ENCODE data around the gene TMEM130.
A peak's percentile ranks its signal among the peaks of the same experiment; 100 is the strongest.

Gene TMEM130, protein sequence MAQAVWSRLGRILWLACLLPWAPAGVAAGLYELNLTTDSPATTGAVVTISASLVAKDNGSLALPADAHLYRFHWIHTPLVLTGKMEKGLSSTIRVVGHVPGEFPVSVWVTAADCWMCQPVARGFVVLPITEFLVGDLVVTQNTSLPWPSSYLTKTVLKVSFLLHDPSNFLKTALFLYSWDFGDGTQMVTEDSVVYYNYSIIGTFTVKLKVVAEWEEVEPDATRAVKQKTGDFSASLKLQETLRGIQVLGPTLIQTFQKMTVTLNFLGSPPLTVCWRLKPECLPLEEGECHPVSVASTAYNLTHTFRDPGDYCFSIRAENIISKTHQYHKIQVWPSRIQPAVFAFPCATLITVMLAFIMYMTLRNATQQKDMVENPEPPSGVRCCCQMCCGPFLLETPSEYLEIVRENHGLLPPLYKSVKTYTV

DNA sequence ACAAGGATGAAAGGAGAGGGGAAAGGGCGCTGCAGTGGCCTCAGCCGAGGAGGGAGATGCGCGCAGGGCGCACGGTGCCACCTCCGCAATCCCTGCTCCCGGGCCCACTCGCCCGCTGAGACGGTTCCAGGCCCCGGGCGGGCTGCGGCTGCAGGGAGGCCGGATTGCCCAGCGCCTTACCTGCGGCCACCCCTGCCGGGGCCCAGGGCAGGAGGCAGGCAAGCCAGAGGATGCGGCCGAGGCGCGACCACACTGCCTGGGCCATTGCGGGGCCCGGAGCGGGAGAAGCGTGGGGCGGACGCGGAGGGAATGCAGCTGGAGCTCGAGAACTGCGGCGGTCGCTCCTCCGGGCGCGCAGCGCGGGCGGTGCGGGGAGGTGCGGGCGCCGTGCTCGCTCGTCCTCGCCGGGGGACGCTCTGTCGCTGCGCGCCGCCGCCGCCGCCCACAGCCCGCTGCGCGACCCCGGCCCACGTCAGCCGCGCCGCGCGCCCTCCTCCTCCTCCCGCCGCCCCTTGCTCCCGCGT is at the start of gene TMEM130:
TSS of gene TMEM130 (minus strand) at position 418 of the 524 bp plus-strand sequence. CDS start at position 265, 153 bp downstream.
- no peak for DNase-seq (ENCODE audit: low read depth in 2 of 2)

DNA sequence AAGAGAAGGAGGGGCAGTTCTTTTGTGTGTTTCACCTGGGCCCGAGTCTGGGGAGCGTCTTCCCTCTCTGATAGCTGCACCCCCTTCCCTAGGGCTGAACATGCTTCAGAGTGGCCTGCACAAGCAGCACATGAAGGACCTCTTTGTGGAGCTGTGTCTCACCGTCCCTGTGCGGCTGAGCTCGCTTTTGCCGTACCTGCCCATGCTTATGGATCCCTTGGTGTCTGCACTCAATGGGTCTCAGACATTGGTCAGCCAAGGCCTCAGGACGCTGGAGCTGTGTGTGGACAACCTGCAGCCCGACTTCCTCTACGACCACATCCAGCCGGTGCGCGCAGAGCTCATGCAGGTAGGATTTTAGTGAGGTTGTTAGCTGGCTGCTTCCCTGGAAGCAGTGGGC is 47.5 kb upstream of the TMEM130 start:
- DNase-seq (ENCODE audit: low read depth in 2 of 2): no peak

DNA sequence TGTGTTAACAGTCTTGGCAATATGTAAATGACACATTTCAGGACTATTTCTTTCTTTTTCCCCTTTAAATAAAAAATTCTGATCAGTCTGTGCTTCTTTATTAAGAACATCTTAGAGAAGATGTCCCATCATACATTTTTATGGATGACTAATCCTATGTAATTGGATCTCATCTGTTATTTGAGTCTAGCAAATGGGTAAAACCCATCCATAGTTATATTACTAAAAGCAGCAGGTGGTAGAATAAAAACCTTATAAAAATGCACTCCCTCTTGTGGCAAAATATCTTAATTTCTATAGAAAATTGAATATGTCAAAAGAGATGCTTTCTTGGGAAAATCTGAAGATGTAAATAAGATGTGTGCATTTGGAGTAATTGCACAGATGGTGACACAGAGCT is 43.8 kb upstream of the TMEM130 start:
- DNase-seq (ENCODE audit: low read depth in 2 of 2): no peak

DNA sequence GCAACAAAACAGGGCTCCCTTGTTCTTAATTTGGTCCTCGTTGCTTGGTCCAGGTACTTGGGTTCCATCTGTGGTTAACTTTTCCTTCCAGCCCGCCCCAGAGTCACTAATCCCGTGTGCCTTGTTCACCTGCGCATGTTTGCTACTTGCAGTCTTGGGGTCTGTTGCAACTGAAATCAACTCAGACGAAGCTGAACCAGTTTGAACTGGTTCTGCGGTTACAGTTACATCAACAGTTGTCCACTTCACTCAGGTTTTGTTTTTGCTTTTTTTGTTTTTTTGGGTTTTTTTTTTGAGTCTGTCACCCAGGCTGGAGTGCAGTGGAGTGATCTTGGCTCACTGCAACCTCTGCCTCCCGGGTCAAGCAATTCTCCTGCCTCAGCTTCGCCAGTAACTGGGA is 43.2 kb upstream of the TMEM130 start:
- DNase-seq (ENCODE audit: low read depth in 2 of 2): no peak

DNA sequence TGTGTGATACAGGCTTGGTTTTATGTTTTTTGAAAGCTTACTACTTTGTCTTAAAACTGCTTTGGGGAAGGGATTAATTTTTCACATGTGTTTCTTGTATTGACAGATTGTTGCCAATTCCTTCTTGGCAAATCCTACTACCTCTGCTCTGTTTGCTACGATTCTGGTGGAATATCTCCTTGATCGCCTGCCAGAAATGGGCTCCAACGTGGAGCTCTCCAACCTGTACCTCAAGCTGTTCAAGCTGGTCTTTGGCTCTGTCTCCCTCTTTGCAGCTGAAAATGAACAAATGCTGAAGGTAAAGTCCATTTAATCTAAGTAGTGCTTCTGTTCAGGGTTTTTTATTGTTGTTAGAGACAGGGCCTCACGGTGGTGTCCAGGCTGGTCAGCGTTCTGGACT is 42.1 kb upstream of the TMEM130 start:
- no peak for DNase-seq (ENCODE audit: low read depth in 2 of 2)

DNA sequence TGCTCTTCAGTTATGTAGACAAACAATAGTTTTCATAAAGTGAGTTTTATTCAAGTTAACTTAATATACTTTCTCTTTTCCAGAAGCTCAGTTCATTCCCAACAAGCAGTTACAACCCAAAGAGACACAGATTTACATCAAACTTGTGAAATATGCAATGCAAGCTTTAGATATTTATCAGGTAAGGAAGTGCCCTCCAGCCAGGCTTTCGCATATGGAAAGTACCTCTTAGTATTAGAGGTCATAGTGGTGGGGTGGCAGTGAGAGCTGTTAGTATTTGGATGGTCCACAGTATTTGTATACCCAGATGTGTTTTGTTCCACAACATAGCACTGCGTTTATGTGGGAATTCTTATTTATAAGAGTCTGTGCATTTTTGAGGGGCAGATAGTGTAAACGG is 40.6 kb upstream of the TMEM130 start:
- DNase-seq (ENCODE audit: low read depth in 2 of 2): no peak

DNA sequence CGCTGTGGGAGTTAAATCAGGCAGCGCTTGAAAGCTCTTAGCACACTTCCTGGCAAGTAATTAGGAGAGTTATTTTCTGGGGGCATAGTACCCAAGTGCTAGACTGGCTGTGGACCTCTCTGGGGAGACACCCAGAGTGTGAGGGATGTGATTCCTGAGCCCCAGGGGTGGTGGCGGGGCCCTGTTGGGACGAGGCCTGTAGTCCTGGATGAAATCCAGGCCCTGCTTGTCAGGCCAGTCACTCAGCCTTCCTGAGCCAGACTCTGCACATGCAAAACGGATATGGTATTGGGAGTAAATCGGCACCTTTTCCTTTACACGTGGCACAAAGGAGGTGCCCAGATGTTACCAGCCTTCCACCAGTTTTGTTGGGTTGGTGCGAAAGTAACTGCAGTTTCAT is 39.7 kb upstream of the TMEM130 start:
- no peak for DNase-seq (ENCODE audit: low read depth in 2 of 2)

DNA sequence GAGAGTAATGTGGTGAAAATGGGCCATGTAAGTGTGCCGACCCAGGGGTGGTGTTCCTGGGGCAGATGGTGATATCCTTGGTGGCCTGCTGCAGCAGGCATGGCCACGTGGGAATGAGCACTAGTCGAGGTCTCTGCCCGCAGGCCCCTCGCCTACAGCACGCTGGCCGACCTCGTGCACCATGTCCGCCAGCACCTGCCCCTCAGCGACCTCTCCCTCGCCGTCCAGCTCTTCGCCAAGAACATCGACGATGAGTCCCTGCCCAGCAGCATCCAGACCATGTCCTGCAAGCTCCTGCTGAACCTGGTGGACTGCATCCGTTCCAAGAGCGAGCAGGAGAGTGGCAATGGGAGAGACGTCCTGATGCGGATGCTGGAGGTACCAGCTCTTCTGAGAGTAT is 38.8 kb upstream of the TMEM130 start:
- DNase-seq (ENCODE audit: low read depth in 2 of 2): no peak

DNA sequence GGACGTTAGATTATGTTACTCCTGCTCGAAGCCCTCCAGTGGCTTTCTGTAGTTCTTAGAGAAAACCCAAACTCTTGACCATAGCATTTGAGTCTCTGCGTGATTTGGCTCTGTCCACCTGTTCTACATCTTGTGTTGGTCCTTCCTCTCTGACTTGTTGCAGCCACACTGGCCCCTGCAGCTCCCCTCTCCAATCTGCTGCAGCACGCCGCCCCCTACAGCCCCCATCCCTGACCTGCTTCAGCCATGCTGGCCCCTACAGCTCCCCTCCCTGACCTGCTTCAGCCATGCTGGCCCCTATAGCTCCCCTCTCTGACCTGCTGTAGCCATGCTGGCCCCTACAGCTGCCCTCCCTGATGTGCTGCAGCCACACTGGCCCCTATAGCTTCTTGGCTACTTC is 37.8 kb upstream of the TMEM130 start:
- DNase-seq (ENCODE audit: low read depth in 2 of 2): no peak

DNA sequence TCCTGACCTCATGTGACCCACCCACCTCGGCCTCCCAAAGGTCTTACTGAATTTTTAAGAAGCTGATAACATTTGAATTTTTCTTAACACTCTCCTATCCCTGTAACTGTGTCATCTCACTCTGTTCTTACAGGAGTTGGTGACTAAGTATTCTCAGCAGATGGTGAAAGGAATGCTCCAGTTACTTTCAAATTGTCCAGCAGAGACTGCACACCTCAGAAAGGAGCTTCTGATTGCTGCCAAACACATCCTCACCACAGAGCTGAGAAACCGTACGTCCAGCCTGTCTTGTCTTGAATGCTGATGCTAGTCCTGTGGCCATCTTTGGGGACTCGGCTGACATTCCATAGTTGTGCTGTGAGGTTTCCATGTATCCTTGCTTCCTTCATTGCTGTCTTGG is 33.4 kb upstream of the TMEM130 start:
- no peak for DNase-seq (ENCODE audit: low read depth in 2 of 2)

DNA sequence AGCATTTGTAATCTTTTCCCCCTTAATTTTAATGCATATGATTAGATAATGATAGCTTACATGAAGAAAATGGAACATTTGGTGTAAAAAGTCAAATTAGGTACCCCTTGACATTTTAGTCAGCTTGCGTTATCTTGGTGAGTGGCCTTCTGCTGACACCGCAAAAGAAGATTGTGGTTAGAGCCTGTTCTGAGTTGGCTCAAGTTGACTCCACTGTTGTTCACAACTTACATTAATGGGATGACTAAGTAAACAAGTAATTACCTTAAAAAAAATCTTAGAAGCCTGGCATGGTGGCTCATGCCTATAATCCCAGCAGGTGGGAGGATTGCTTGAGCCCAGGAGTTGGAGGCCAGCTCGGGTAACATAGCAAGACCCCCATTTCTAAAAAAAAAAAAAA is 32.7 kb upstream of the TMEM130 start:
- no peak for DNase-seq (ENCODE audit: low read depth in 2 of 2)

DNA sequence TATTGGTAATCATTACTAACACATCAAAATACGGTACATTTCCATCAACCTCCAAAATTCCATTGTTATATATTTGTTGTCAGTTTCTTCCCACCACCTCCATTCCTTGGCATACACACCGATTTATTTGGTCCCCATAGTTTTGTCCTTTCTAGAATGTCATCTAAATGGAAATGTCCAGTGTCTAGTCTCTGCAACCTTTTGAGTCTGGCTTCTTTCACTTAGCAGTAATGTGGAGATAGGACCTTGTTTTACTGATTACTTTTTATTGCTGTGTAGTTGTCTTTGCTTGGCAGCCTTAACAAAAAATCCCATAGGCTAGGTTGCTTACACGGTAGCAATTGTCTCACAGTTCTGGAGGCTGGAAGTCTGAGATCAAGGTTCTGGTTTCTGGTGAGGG is 31.0 kb upstream of the TMEM130 start:
- DNase-seq (ENCODE audit: low read depth in 2 of 2): no peak

DNA sequence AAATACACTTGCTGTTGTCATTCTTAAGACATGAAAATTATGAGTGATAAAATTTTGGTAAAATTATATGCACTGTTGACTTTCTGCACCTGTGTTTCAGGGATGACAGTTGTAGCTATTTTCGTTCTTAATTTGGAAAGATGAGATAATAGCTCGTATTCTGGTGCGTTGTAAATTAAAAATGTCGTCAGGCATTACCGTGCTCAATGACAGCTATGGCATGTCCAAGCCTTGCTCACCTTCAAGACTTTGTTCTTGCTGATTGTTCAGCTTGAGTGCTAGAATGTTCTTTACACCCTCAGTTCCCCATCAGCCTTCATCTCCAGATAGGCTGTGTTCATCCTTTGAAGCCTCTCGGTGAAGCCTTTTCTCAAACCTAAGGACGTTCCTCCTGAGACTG is 30.0 kb upstream of the TMEM130 start:
- DNase-seq (ENCODE audit: low read depth in 2 of 2): no peak

DNA sequence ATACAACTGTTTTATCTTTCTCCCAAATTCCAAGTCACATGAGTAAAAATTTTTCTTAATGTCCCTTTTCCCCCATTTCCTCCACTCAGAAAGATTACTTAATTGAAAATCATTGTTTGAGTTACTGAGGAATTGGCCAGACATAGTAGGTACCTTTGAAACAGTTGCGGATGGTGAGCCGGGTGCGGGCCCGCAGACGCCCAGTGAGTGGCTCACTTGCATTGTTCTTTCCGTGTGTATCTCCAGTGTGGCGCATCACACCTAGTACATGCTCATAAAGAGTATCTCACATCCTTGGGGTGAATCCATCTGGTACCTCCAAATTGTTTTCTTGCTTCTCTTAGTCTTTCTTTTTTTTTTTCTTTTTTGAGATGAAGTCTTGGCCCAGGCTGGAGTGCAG is 22.8 kb upstream of the TMEM130 start:
- no peak for DNase-seq (ENCODE audit: low read depth in 2 of 2)

DNA sequence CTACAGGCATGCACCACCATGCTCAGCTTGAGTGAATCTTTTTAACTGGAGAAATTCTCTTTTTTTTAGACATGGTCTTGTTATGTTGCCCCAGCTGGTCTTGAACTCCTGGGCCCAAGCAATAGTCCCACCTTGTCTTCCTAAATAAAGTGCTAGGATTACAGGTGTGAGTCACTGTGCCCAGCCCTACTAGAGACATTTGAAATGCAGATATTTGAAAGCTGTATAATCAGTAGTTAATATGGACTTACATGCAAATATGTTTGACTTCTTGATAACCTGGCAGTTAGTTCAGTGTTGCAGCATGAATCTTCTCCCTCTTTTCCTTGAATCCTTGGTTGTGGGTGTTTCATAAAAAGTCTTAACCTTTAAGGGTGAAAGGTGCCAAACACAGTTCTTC is 17.2 kb upstream of the TMEM130 start:
- no peak for DNase-seq (ENCODE audit: low read depth in 2 of 2)

DNA sequence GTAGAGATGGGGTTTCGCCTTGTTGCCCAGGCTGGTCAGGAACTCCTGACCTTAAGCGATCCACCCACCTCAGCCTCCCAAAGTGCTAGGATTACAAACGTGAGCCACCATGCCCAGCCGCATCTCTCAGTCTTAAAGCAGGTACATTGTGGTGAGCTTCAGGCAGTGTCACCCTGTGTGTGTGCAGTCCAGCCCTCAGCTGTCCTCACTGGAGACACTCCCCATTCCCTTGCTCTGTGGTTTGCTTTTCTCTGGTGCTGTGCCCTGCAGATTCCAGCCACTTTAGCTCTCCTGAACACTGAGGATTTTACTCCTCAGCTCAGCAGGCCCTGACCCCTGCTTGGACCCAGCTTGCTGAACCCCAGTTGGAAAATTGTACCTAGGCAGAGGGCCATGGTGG is 14.6 kb upstream of the TMEM130 start:
- DNase-seq (ENCODE audit: low read depth in 2 of 2): no peak

DNA sequence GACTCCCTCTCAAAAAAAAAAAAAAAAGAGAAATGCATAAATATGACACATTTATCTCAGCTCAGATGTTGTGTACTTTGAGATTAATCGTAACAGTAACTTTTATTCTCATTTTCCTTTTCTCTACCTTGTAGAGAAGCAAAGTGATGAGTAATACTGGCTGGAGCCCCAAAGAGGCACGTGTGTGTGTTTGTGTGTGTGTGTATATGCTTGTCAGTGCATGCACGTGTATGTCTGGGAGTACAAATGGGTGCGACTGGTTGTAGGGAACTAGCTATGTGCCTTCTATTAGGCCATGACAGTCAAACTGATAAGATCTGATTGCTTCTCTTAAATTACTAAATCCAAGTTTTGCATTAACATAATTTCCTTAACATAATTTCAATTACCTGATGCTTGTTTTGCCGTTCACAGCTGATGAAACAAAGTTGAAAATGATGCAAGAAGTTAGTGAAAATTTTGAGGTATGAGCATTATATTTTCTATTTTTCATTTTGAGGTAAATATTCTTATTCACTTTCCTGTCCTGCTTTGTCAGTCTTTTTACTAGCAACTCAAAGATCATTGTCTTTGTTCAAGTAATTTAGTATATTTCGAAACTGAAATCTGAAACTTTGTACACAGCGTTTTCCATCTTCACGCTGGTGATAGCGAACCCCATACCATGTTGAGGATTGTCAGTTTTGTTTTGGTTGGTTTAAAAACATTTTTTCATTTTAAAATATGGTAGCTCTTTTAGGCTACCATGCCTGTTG is 11.9 kb upstream of the TMEM130 start:
- DNase-seq (ENCODE audit: low read depth in 2 of 2): no peak

DNA sequence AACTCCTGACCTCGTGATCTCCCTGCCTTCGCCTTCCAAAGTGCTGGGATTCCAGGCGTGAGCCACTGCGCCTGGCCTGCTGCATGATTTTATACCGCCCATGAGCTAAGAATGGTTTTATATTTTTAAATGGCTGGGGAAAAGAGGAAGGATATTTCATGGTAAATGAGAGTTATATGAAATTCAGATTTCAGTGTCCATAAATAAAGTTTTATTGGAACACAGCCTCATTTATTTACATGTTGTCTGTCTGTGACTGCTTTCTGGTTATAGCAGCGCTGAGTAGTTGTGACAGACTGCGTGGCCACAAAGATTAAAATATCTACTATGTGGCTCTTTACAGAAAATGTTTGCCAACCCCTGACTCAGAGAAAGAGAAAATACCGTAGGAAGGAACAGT is 10.7 kb upstream of the TMEM130 start:
- DNase-seq (ENCODE audit: low read depth in 2 of 2): no peak

DNA sequence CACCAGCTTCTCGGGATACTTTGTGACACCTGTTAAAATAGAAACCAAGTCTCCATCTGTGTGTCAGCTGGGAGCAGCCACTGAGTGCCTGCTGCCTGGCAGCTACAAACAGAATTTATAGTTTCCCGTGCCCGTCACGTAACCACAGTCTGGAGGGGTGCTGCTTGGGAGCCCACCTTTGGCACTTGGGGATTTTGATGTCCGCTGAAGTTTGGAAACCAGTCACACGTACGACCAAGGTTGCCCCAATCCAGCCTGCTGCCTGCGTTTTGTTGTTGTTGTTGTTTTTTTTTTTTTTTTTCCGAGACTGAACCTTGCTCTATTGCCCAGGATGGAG is 10.1 kb upstream of the TMEM130 start:
- DNase-seq (ENCODE audit: low read depth in 2 of 2): no peak

DNA sequence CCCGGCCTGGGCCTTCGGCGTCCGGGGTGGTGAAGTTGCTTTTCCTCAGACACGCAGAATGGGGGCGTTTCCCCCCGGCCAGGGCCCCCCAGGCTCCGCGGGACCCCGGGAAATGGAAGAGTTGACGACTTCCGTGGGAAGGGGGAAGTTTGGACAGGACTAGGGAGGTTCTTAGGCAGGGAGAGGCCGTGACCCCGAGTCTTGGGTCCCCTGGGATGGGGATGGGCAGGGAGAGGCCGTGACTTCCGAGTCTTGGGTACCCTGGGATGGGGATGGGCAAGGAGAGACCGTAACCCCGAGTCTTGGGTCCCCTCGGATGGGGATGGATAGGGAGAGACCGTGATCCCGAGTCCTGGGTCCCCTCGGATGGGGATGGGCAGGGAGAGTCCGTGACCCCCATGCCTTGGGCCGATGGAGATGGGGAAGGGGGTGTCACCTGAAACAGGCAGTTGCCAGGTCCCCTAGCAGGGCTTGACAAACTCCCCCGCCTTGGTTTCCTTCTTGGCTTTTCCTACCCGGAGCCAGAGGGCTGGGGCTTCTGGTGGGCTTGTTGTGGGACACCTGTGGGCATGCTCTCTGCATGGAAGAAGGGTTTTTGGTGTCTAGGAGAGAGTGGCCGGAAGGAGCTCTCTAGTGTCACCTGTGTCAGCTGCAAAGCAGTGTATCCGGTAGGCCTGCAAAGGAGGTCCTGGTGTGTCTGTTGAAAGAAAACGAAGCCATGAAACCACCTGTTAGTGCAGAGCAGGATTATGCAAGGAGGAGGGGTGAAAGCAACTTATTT is 9.6 kb upstream of the TMEM130 start:
- peak; percentile 47 for DNase-seq (ENCODE audit: low read depth in 2 of 2)

DNA sequence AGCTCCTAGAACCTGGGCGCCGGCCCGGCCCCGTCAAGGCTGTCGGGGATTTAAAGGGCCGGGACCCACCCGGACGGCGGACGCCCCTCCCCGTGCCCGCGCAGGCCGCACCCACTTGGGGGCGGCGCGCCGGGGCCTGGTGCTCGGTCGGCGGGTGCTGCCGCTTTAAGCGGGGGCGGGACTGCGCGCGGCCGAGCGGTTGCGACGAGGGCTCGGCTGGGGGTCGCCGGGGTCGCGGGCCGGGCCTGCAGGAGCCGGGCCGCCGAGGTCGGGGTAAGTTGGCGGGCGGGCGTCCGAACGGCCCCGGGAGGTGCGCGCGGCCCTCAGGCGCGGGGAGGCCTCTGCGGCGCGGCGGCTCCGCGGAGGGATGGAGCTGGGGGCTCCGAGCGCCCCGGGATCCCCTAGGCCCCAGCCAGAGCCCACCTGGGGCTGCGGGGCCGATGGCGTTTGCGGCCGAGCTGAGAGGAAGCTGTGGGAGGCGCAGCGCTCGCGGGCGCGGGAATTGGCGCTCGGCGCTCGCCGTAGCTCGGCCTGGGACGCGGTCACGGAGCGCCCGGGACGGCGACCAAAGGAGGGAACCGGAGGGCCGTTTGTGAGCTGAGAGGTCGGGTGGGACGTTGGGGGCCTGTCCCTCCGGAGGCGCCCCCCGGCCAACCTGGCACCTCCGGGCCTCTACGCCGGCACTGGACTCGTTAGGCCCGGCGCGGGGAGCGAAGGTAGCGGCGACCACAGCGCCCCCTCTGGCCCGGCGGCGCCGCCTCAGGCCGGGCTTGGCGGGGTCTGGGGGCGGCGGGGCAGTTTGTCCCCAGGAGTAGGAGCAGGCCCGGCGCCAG is 8.8 kb upstream of the TMEM130 start, which contains the start of gene TRRAP:
TSS of gene TRRAP (plus strand) at position 168 of the 833 bp plus-strand sequence. CDS start 2,619 bp downstream, outside the sequence.
- peak; percentile 62 to 68 for DNase-seq (ENCODE audit: low read depth in 2 of 2)
